GM21515 (cell line): ENCODE measurements around the gene KRTAP22-1.

Source experiments
- ATAC-seq: cut with Tn5 transposase; IDR thresholded peaks from one replicate; pipeline ENCODE4 v1.9.1; 2021; ENCODE audit not compliant: unreplicated experiment

Gene KRTAP22-1

GRCh38 chr21:30600787-30601186 is at the start of gene KRTAP22-1:
Gene KRTAP22-1 (plus strand): TSS chr21:30601087.
- ATAC-seq: no peak

GRCh38 chr21:30552782-30553181 is 48.1 kb upstream of the KRTAP22-1 start:
- no peak for ATAC-seq

- no peak for ATAC-seq
Observed at GRCh38 chr21:30555095-30555494, 45.8 kb upstream of the KRTAP22-1 start.

GRCh38 chr21:30561264-30561895 is 39.5 kb upstream of the KRTAP22-1 start, which contains the start of gene KRTAP19-7:
Gene KRTAP19-7 (minus strand): TSS chr21:30561314. CDS start chr21:30561289, 25 bp downstream.
- no peak for ATAC-seq

- ATAC-seq: no peak
Observed at GRCh38 chr21:30561957-30562356, 38.9 kb upstream of the KRTAP22-1 start.

GRCh38 chr21:30563072-30563471 is 37.8 kb upstream of the KRTAP22-1 start:
- no peak for ATAC-seq

- ATAC-seq: no peak
Observed at GRCh38 chr21:30563630-30564029, 37.3 kb upstream of the KRTAP22-1 start.

GRCh38 chr21:30567617-30568016 is 33.3 kb upstream of the KRTAP22-1 start:
- no peak for ATAC-seq

- no peak for ATAC-seq
Observed at GRCh38 chr21:30577766-30578165, 23.1 kb upstream of the KRTAP22-1 start.

GRCh38 chr21:30579346-30579745 is 21.5 kb upstream of the KRTAP22-1 start:
- no peak for ATAC-seq

GRCh38 chr21:30580132-30580531 is 20.8 kb upstream of the KRTAP22-1 start:
- ATAC-seq: no peak

GRCh38 chr21:30582870-30583269 is 18.0 kb upstream of the KRTAP22-1 start:
- no peak for ATAC-seq

- ATAC-seq: no peak
Observed at GRCh38 chr21:30590297-30590696, 10.6 kb upstream of the KRTAP22-1 start, which contains the start of gene KRTAP22-2. Gene KRTAP22-2 (minus strand): TSS chr21:30590397.

GRCh38 chr21:30592140-30592539 is 8.7 kb upstream of the KRTAP22-1 start, which contains the start of gene KRTAP6-3:
Gene KRTAP6-3 (plus strand): TSS chr21:30592440. CDS start chr21:30592446, 6 bp downstream.
- ATAC-seq: no peak

GRCh38 chr21:30598802-30599201 is 2.1 kb upstream of the KRTAP22-1 start, which contains the start of gene KRTAP6-2:
Gene KRTAP6-2 (minus strand): TSS chr21:30598902. CDS start chr21:30598874, 28 bp downstream.
- ATAC-seq: no peak

- no peak for ATAC-seq
Observed at GRCh38 chr21:30605968-30606367, 5.1 kb downstream of the KRTAP22-1 start.

GRCh38 chr21:30612132-30612531 is 11.2 kb downstream of the KRTAP22-1 start:
- ATAC-seq: no peak

- ATAC-seq: no peak
Observed at GRCh38 chr21:30613836-30614235, 12.9 kb downstream of the KRTAP22-1 start, which contains the start of gene KRTAP6-1. Gene KRTAP6-1 (minus strand): TSS chr21:30613930. CDS start chr21:30613904, 26 bp downstream.

- ATAC-seq: no peak
Observed at GRCh38 chr21:30615199-30615598, 14.3 kb downstream of the KRTAP22-1 start.

GRCh38 chr21:30616125-30616524 is 15.2 kb downstream of the KRTAP22-1 start, which contains the start of gene KRTAP20-1:
Gene KRTAP20-1 (plus strand): TSS chr21:30616425. CDS start chr21:30616455, 30 bp downstream.
- no peak for ATAC-seq

GRCh38 chr21:30620080-30620479 is 19.2 kb downstream of the KRTAP22-1 start:
- ATAC-seq: no peak

- no peak for ATAC-seq
Observed at GRCh38 chr21:30620522-30620921, 19.6 kb downstream of the KRTAP22-1 start, which contains the start of gene KRTAP20-4. Gene KRTAP20-4 (plus strand): TSS chr21:30620627.
